Transverse colon (tissue), 4 donors: ENCODE data around the gene PCNT. TPM values are rescaled to one million over a fixed set of nuclear protein-coding genes. Genes with fewer than 3 reads are reported as not detected.

Experiments
- DNase-seq: peaks from one replicate; pipeline ENCODE4 v3.0.0-alpha.2; 2019
- H3K27ac ChIP-seq, 4 donors: fragments of 200-600 bp; sonication (generic); 2 replicates each; pipeline ENCODE4 v1.5.1; 2016 to 2018; ENCODE audit warnings: inconsistent platforms in 4 of 4
- H3K27me3 ChIP-seq: fragments of 200-600 bp; sonication (generic); 2 replicates; pipeline ENCODE4 v1.5.1; 2017; ENCODE audit warnings: inconsistent platforms
- H3K36me3 ChIP-seq, 4 donors: fragments of 200-600 bp; sonication (generic); 2 replicates each; pipeline ENCODE4 v1.5.1; 2017 to 2019; ENCODE audit warnings: inconsistent platforms in 4 of 4
- H3K4me1 ChIP-seq, 4 donors: fragments of 200-600 bp; sonication (generic); 2 replicates each; pipeline ENCODE4 v1.5.1; 2017 to 2020; ENCODE audit warnings: inconsistent platforms in 4 of 4
- H3K4me3 ChIP-seq, 4 donors: fragments of 200-600 bp; sonication (generic); 1 replicate in 1 of 4; 2 replicates in 3 of 4; pipeline versions ENCODE4 v1.5.1 to v1.6.1; 2017 to 2019; ENCODE audit warnings: inconsistent platforms in 4 of 4
- H3K9me3 ChIP-seq, 2 donors: fragments of 200-600 bp; sonication (generic); 2 replicates each; pipeline ENCODE4 v1.5.1; 2017 to 2019; ENCODE audit warnings: inconsistent platforms in 2 of 2
- CTCF ChIP-seq, 5 experiments: fragments of 200-600 bp in 3 of 5; fragments of 450-650 bp in 2 of 5; sonication (generic) in 3 of 5; IDR thresholded peaks; 1 replicate in 2 of 5; 2 replicates in 3 of 5; pipeline ENCODE4 v1.5.1; 2016 to 2017; ENCODE audit warnings: antibody characterized with exemption in 5 of 5, inconsistent platforms in 3 of 5, mild to moderate bottlenecking in 2 of 5, moderate library complexity in 1 of 5
- EP300 ChIP-seq: sonication (generic); formaldehyde crosslinking; IDR thresholded peaks from one replicate; pipeline ENCODE4 v1.6.1; 2017; ENCODE audit warnings: antibody characterized with exemption, low read depth
- POLR2A ChIP-seq: fragments of 450-650 bp; IDR thresholded peaks from one replicate; pipeline ENCODE4 v1.6.1; 2016; ENCODE audit warnings: antibody characterized with exemption, mild to moderate bottlenecking, moderate library complexity
- POLR2AphosphoS5 ChIP-seq, 3 donors: sonication (generic); formaldehyde crosslinking; IDR thresholded peaks; one replicate each; pipeline ENCODE4 v1.6.1; 2016; ENCODE audit warnings: antibody characterized with exemption in 3 of 3
- WGBS, 2 donors: methylation state at CpG; one replicate each; pipeline ENCODE4 v1.1.5; 2018; ENCODE audit warnings: low coverage in 1 of 2; 5-methylcytosine and 5-hydroxymethylcytosine counted together
- in situ Hi-C, 4 donors: fragments of 200-750 bp; cut with MboI; loops; one replicate each; pipeline versions ENCODE4 v1.15.0 to v1.15.1; 2017; ENCODE audit warnings: low sequenced_read_pairs in 3 of 4, low pct_ligation_motif_present in 1 of 4, low pct_unique_long_range_greater_than_20kb in 1 of 4
- intact Hi-C: fragments of 100-400 bp; cut with DNase I; formaldehyde crosslinking; loops from one replicate; pipeline ENCODE4 v1.15.1; 2023; ENCODE audit warnings: low total_unique reads
- total RNA-seq, 4 donors: library from RNA; depleted of rRNA; stranded (reverse); fragments of >200 nt; gene quantifications; one replicate each; pipeline ENCODE4 v1.1.0, GENCODE V29; 2016

The PCNT gene
- total RNA-seq, 4 donors from 2014 or later, result 27.6 to 171 (median 63.4) TPM

GRCh38 chr21:46434322-46434958 is 110.5 kb downstream of the PCNT start:
- H3K9me3 ChIP-seq, result no peaks in the 10 kb centered on the region
- no peak overlapping the region for H3K27ac ChIP-seq
- H3K36me3 ChIP-seq, result peaks cover 0 to 41% (median 15%) of the 10 kb centered on the region in 4 donors
- no peak for DNase-seq
- no peaks in the 10 kb centered on the region for H3K27me3 ChIP-seq
- in situ Hi-C loops, result no loop called here
- H3K4me1 ChIP-seq, result no peaks in the 10 kb centered on the region
- no peak overlapping the region for H3K4me3 ChIP-seq
- intact Hi-C loops, result no loop called here
- WGBS, 2 donors, result 97% methylated on average over 6 to 20 of the region's 23 CpGs
- TF ChIP-seq EP300, result no peak
- TF ChIP-seq CTCF (IDR thresholded peaks at IDR 0.05), result no peak
- no peak for TF ChIP-seq POLR2AphosphoS5 (IDR thresholded peaks at IDR 0.05)
- no peak for TF ChIP-seq POLR2A

- 97 to 98% methylated on average over 13 to 29 of the region's 29 CpGs for WGBS, 2 donors
- H3K9me3 ChIP-seq, result no peaks in the 10 kb centered on the region
- no peak for DNase-seq
- no peak for TF ChIP-seq POLR2A
- no peak for TF ChIP-seq EP300
- no peak for TF ChIP-seq CTCF (IDR thresholded peaks at IDR 0.05)
- no peak for TF ChIP-seq POLR2AphosphoS5 (IDR thresholded peaks at IDR 0.05)
- no peak overlapping the region for H3K27ac ChIP-seq
- no peaks in the 10 kb centered on the region for H3K27me3 ChIP-seq
- intact Hi-C loops (no loop called here), in situ Hi-C loops (no loop called here)
- no peak overlapping the region for H3K4me3 ChIP-seq
- no peaks in the 10 kb centered on the region for H3K4me1 ChIP-seq
- H3K36me3 ChIP-seq, result peaks cover 0 to 38% (median 12%) of the 10 kb centered on the region in 4 donors
These were observed 111.9 kb downstream of the PCNT start for GRCh38 chr21:46435786-46436227.

GRCh38 chr21:46436621-46437020 is 112.7 kb downstream of the PCNT start:
- no peak for DNase-seq
- 60 to 86% methylated on average over 1 to 15 of the region's 15 CpGs for WGBS, 2 donors
- H3K36me3 ChIP-seq, result peaks cover 0 to 35% (median 8%) of the 10 kb centered on the region in 4 donors

GRCh38 chr21:46437096-46437498 is 113.1 kb downstream of the PCNT start:
- no peak overlapping the region for H3K27ac ChIP-seq
- intact Hi-C loops (no loop called here), in situ Hi-C loops (no loop called here)
- H3K4me1 ChIP-seq, result no peaks in the 10 kb centered on the region
- no peak for TF ChIP-seq EP300
- no peak for TF ChIP-seq POLR2A
- TF ChIP-seq CTCF (IDR thresholded peaks at IDR 0.05), result no peak
- TF ChIP-seq POLR2AphosphoS5 (IDR thresholded peaks at IDR 0.05), result no peak
- H3K36me3 ChIP-seq, result peaks cover 0 to 31% (median 7%) of the 10 kb centered on the region in 4 donors
- H3K27me3 ChIP-seq, result no peaks in the 10 kb centered on the region
- DNase-seq, result no peak
- no peaks in the 10 kb centered on the region for H3K9me3 ChIP-seq
- 86% methylated on average over 13 of the region's 13 CpGs; no CpG with 5 or more reads in 1 of the 2 donors for WGBS, 2 donors
- H3K4me3 ChIP-seq, result no peak overlapping the region

More at GRCh38 chr21:46436621-46437020, 112.7 kb downstream of the PCNT start:
- H3K27ac ChIP-seq, result no peak overlapping the region
- H3K27me3 ChIP-seq, result no peaks in the 10 kb centered on the region
- no peak overlapping the region for H3K4me3 ChIP-seq
- intact Hi-C loops, result no loop called here
- no peaks in the 10 kb centered on the region for H3K4me1 ChIP-seq
- in situ Hi-C loops, result no loop called here
- no peaks in the 10 kb centered on the region for H3K9me3 ChIP-seq
- TF ChIP-seq EP300, result no peak
- no peak for TF ChIP-seq POLR2AphosphoS5 (IDR thresholded peaks at IDR 0.05)
- TF ChIP-seq CTCF (IDR thresholded peaks at IDR 0.05), result no peak
- TF ChIP-seq POLR2A, result no peak
